Measurements from ENCODE around the gene P4HB.

GRCh38 chr17:81794509-81794908, 65.8 kb downstream of the P4HB start:
- TF ChIP-seq POLR2AphosphoS5 (IDR thresholded peaks at IDR 0.05; ENCODE audit: low read depth, low read length) (no peak), CTCF (IDR thresholded peaks at IDR 0.05) (no peak), SIN3A (IDR thresholded peaks at IDR 0.05; ENCODE audit: borderline replicate concordance, insufficient read depth, low read depth, low read length) (no peak), REST (IDR thresholded peaks at IDR 0.05; ENCODE audit: insufficient read depth in 1 of 2, low read depth in 2 of 2, low read length in 1 of 2) (no peak)
